Fibroblast of villous mesenchyme (primary cell): ENCODE measurements around the gene TMEM54. TPM values are rescaled to one million over a fixed set of nuclear protein-coding genes. Genes with fewer than 3 reads are reported as not detected.

Experiments used
- DNase-seq: peaks from one replicate; pipeline ENCODE4 v3.0.0-alpha.2; 2010; ENCODE audit warnings: low read depth
- H3K4me3 ChIP-seq: 2 replicates; pipeline ENCODE4 v1.5.1; 2011; ENCODE audit warnings: low read depth, mild to moderate bottlenecking, low read length
- CTCF ChIP-seq: IDR thresholded peaks from 2 replicates; pipeline ENCODE4 v1.5.1; 2012; ENCODE audit warnings: low read depth, mild to moderate bottlenecking, low read length; ENCODE audit not compliant: insufficient read depth
- total RNA-seq: library from RNA; depleted of rRNA; stranded (reverse); fragments of >200 nt; gene quantifications from 2 replicates; pipeline ENCODE4 v1.2.3, GENCODE V29; 2012

The TMEM54 gene
- total RNA-seq, 1 donor = 9.9 TPM

GRCh38 chr1:32929366-32929765 is 28.2 kb upstream of the TMEM54 start:
- no peak for TF ChIP-seq CTCF
- no peak overlapping the region for H3K4me3 ChIP-seq
- DNase-seq = no peak

- TF ChIP-seq CTCF = no peak
- no peak for DNase-seq
- H3K4me3 ChIP-seq = no peak overlapping the region
Observed at GRCh38 chr1:32928715-32929114, 27.5 kb upstream of the TMEM54 start.

GRCh38 chr1:32928285-32928684 is 27.1 kb upstream of the TMEM54 start:
- DNase-seq = no peak
- H3K4me3 ChIP-seq = no peak overlapping the region
- no peak for TF ChIP-seq CTCF

- no peak for DNase-seq
- TF ChIP-seq CTCF = no peak
- H3K4me3 ChIP-seq = no peak overlapping the region
Observed at GRCh38 chr1:32927441-32927840, 26.3 kb upstream of the TMEM54 start.

- no peak for TF ChIP-seq CTCF
- H3K4me3 ChIP-seq = no peak overlapping the region
- no peak for DNase-seq
Observed at GRCh38 chr1:32926562-32926961, 25.4 kb upstream of the TMEM54 start.

GRCh38 chr1:32925403-32926162 is 24.4 kb upstream of the TMEM54 start:
- no peak overlapping the region for H3K4me3 ChIP-seq
- TF ChIP-seq CTCF = no peak
- DNase-seq = no peak

- H3K4me3 ChIP-seq = no peak overlapping the region
- no peak for DNase-seq
- no peak for TF ChIP-seq CTCF
Observed at GRCh38 chr1:32924881-32925344, 23.7 kb upstream of the TMEM54 start.
